Fibroblast of pulmonary artery (primary cell): Measurements from ENCODE around the gene CEP112.

Experiments
- DNase-seq: peaks from one replicate; pipeline ENCODE4 v3.0.0-alpha.2; 2010; ENCODE audit warnings: low read depth
- H3K4me3 ChIP-seq: replicated peaks from 2 replicates; pipeline ENCODE4 v1.5.1; 2011; ENCODE audit warnings: low read depth, mild to moderate bottlenecking, control low read depth, low read length, moderate library complexity
- CTCF ChIP-seq: IDR thresholded peaks from 2 replicates; pipeline ENCODE4 v1.5.1; 2011; ENCODE audit warnings: mild to moderate bottlenecking, control low read depth, low read length, inconsistent platforms; ENCODE audit errors: missing control alignments

Gene CEP112

GRCh38 chr17:66115246-66115645 is 76.7 kb downstream of the CEP112 start:
- TF ChIP-seq CTCF = no peak
- peak; percentile 14 for DNase-seq
- H3K4me3 ChIP-seq = no peak overlapping the region

- DNase-seq = no peak
- TF ChIP-seq CTCF = no peak
- no peak overlapping the region for H3K4me3 ChIP-seq
Measured at GRCh38 chr17:66114609-66115008, 77.3 kb downstream of the CEP112 start.

- no peak for DNase-seq
- no peak for TF ChIP-seq CTCF
- no peak overlapping the region for H3K4me3 ChIP-seq
Measured at GRCh38 chr17:66107731-66108130, 84.2 kb downstream of the CEP112 start.

- TF ChIP-seq CTCF = no peak
- no peak for DNase-seq
- H3K4me3 ChIP-seq = no peak overlapping the region
Measured at GRCh38 chr17:66098040-66098439, 93.9 kb downstream of the CEP112 start.

GRCh38 chr17:66094727-66095126 is 97.2 kb downstream of the CEP112 start:
- no peak for DNase-seq
- no peak overlapping the region for H3K4me3 ChIP-seq
- TF ChIP-seq CTCF = no peak

GRCh38 chr17:66091445-66092080 is 100.4 kb downstream of the CEP112 start:
- DNase-seq = no peak
- H3K4me3 ChIP-seq = no peak overlapping the region
- TF ChIP-seq CTCF = no peak

- no peak overlapping the region for H3K4me3 ChIP-seq
- TF ChIP-seq CTCF = no peak
- no peak for DNase-seq
Measured at GRCh38 chr17:66089764-66090163, 102.2 kb downstream of the CEP112 start.
